ENCODE results near the gene MRGPRX3. TPM values are rescaled to one million over a fixed set of nuclear protein-coding genes. Genes with fewer than 3 reads are reported as not detected.
"Not testable (repeated sequence)": the region's sequence is repeated elsewhere in the genome, so short reads cannot be mapped to it uniquely, and the experiment has no call there.

The MRGPRX3 gene
- total and polyA plus RNA-seq, 2 donors (not counting 3 experiments of a cell fraction or from before 2014, with no cell fraction given): not detected

- no peak for DNase-seq (ENCODE audit: low read depth, low spot score)
- Histone ChIP-seq H4K20me1 (replicated peaks; ENCODE audit: control insufficient read depth, extremely low read depth, insufficient read depth, low read length) (no peaks in the 10 kb centered on the region), H3K9ac (replicated peaks; ENCODE audit: extremely low read depth, insufficient read depth, low read length) (no peak overlapping the region), H3K4me3 (replicated peaks in 1 of 3; ENCODE audit: insufficient read depth in 1 of 3, low read depth in 1 of 3, low read length in 3 of 3) (no peak overlapping the region), H3K9me1 (replicated peaks; ENCODE audit: control insufficient read depth, extremely low read depth, insufficient read depth, low read length) (no peaks in the 10 kb centered on the region), H3K27ac (ENCODE audit: insufficient read depth, low read depth, low read length) (no peak overlapping the region), H3K9me3 (replicated peaks; ENCODE audit: control insufficient read depth, insufficient read depth, low read length) (no peaks in the 10 kb centered on the region), H3K27me3 (ENCODE audit: control insufficient read depth in 2 of 2, insufficient read depth in 2 of 2, low read length in 2 of 2) (peaks cover 7 to 31% of the 10 kb centered on the region in 2 experiments), H3K4me2 (ENCODE audit: insufficient read depth, low read length) (no peak overlapping the region), H3K79me2 (ENCODE audit: control insufficient read depth, insufficient read depth, low read length) (no peaks in the 10 kb centered on the region), H2AFZ (ENCODE audit: low read depth, low read length) (no peak overlapping the region), H3K36me3 (ENCODE audit: control insufficient read depth in 2 of 2, extremely low read depth in 1 of 2, insufficient read depth in 2 of 2, low read length in 2 of 2) (no peaks in the 10 kb centered on the region), H3K4me1 (ENCODE audit: control insufficient read depth, extremely low read depth, insufficient read depth, low read length) (peaks cover 7% of the 10 kb centered on the region)
- BruUV-seq (replicated peaks): no TSS peak
- no peak for FAIRE-seq
- dilution Hi-C loops (cut with MboI; ENCODE audit: extremely low pct_ligation_motif_present, low sequenced_read_pairs) (no loop called here), intact Hi-C loops (cut with micrococcal nuclease) (no loop called here)
- CTCF ChIA-PET: interaction anchor here (0.9 to 1.6 kb wide), 5 partner anchors 30 to 132 kb away, joined by 3 to 11 read pairs (median 3); no protein-coding TSS in a partner anchor
- POLR2A ChIA-PET: no interaction called here
- TF ChIP-seq GATA2 (IDR thresholded peaks at IDR 0.05; ENCODE audit: insufficient read depth, insufficient read length, low read depth, low read length) (no peak), MAX (IDR thresholded peaks at IDR 0.05; ENCODE audit: insufficient read depth, insufficient read length) (no peak), EZH2 (IDR thresholded peaks at IDR 0.05; ENCODE audit: borderline replicate concordance, low read depth, low read length, severe bottlenecking) (no peak)
Measured at GRCh38 chr11:18111005-18111404, 21.4 kb upstream of the MRGPRX3 start.

GRCh38 chr11:18115360-18116127, 16.8 kb upstream of the MRGPRX3 start:
- Histone ChIP-seq H3K9me3 (replicated peaks; ENCODE audit: control insufficient read depth, insufficient read depth, low read length) (no peaks in the 10 kb centered on the region), H3K36me3 (ENCODE audit: control insufficient read depth in 2 of 2, extremely low read depth in 1 of 2, insufficient read depth in 2 of 2, low read length in 2 of 2) (no peaks in the 10 kb centered on the region), H4K20me1 (replicated peaks; ENCODE audit: control insufficient read depth, extremely low read depth, insufficient read depth, low read length) (no peaks in the 10 kb centered on the region), H2AFZ (ENCODE audit: low read depth, low read length) (no peak overlapping the region), H3K9me1 (replicated peaks; ENCODE audit: control insufficient read depth, extremely low read depth, insufficient read depth, low read length) (no peaks in the 10 kb centered on the region), H3K4me3 (replicated peaks in 1 of 3; ENCODE audit: insufficient read depth in 1 of 3, low read depth in 1 of 3, low read length in 3 of 3) (no peak overlapping the region), H3K27ac (ENCODE audit: insufficient read depth, low read depth, low read length) (no peak overlapping the region), H3K4me1 (ENCODE audit: control insufficient read depth, extremely low read depth, insufficient read depth, low read length) (no peaks in the 10 kb centered on the region), H3K79me2 (ENCODE audit: control insufficient read depth, insufficient read depth, low read length) (no peaks in the 10 kb centered on the region), H3K4me2 (ENCODE audit: insufficient read depth, low read length) (no peak overlapping the region), H3K9ac (replicated peaks; ENCODE audit: extremely low read depth, insufficient read depth, low read length) (no peak overlapping the region), H3K27me3 (ENCODE audit: control insufficient read depth in 2 of 2, insufficient read depth in 2 of 2, low read length in 2 of 2) (peaks cover 10 to 30% of the 10 kb centered on the region in 2 experiments)
- peak; percentile 44 for FAIRE-seq
- ChIA-PET CTCF (interaction anchor here (0.5 to 3.6 kb wide), 46 partner anchors 9 to 963 kb away, joined by 3 to 111 read pairs (median 5); partner anchors contain the start of gene SAAL1), POLR2A (no interaction called here)
- intact Hi-C loops (cut with micrococcal nuclease) (loop anchor here (1.0 kb wide), 5 partner anchors 88 to 687 kb away; no protein-coding TSS in a partner anchor), dilution Hi-C loops (cut with MboI; ENCODE audit: extremely low pct_ligation_motif_present, low sequenced_read_pairs) (no loop called here)
- DNase-seq (ENCODE audit: low read depth, low spot score): peak; percentile 62
- BruUV-seq (replicated peaks): no TSS peak
- TF ChIP-seq CTCF (IDR thresholded peaks at IDR 0.05; ENCODE audit: extremely low read depth in 1 of 2, insufficient read depth in 1 of 2, low read depth in 1 of 2, low read length in 2 of 2) (peak; percentile 80 to 81), EZH2 (IDR thresholded peaks at IDR 0.05; ENCODE audit: borderline replicate concordance, low read depth, low read length, severe bottlenecking) (no peak)

GRCh38 chr11:18121331-18121828, 11.0 kb upstream of the MRGPRX3 start:
- H3K79me2 ChIP-seq (ENCODE audit: control insufficient read depth, insufficient read depth, low read length); CTCF ChIA-PET; H3K9me3 ChIP-seq (replicated peaks; ENCODE audit: control insufficient read depth, insufficient read depth, low read length); intact Hi-C loops (cut with micrococcal nuclease); FAIRE-seq; dilution Hi-C loops (cut with MboI; ENCODE audit: extremely low pct_ligation_motif_present, low sequenced_read_pairs); H3K9me1 ChIP-seq (replicated peaks; ENCODE audit: control insufficient read depth, extremely low read depth, insufficient read depth, low read length); BruUV-seq (replicated peaks); H3K27me3 ChIP-seq (ENCODE audit: control insufficient read depth in 2 of 2, insufficient read depth in 2 of 2, low read length in 2 of 2); H3K9ac ChIP-seq (replicated peaks; ENCODE audit: extremely low read depth, insufficient read depth, low read length); H3K4me1 ChIP-seq (ENCODE audit: control insufficient read depth, extremely low read depth, insufficient read depth, low read length); H2AFZ ChIP-seq (ENCODE audit: low read depth, low read length); H3K36me3 ChIP-seq (ENCODE audit: control insufficient read depth in 2 of 2, extremely low read depth in 1 of 2, insufficient read depth in 2 of 2, low read length in 2 of 2); H3K4me3 ChIP-seq (replicated peaks in 1 of 3; ENCODE audit: insufficient read depth in 1 of 3, low read depth in 1 of 3, low read length in 3 of 3); H3K4me2 ChIP-seq (ENCODE audit: insufficient read depth, low read length); H3K27ac ChIP-seq (ENCODE audit: insufficient read depth, low read depth, low read length); H4K20me1 ChIP-seq (replicated peaks; ENCODE audit: control insufficient read depth, extremely low read depth, insufficient read depth, low read length); DNase-seq (ENCODE audit: low read depth, low spot score); POLR2A ChIA-PET: not testable (repeated sequence)

Measured in endothelial cell of umbilical vein (primary cell).